DMS153 (cell line): ENCODE data around the gene N4BP3.
A peak's percentile ranks its signal among the peaks of the same experiment; 100 is the strongest.

Source experiments
- DNase-seq: peaks from one replicate; lab custom pipeline; 2025; lab: John Stamatoyannopoulos, UW

Gene N4BP3

GRCh38 chr5:178098685-178099084, 14.6 kb upstream of the N4BP3 start:
- DNase-seq = no peak

GRCh38 chr5:178103612-178104011, 9.7 kb upstream of the N4BP3 start:
- no peak for DNase-seq

GRCh38 chr5:178104492-178104891, 8.8 kb upstream of the N4BP3 start:
- no peak for DNase-seq

- no peak for DNase-seq
Measured at GRCh38 chr5:178106086-178106485, 7.2 kb upstream of the N4BP3 start.

- DNase-seq = no peak
Measured at GRCh38 chr5:178106556-178107239, 6.6 kb upstream of the N4BP3 start.

GRCh38 chr5:178107756-178108310, 5.5 kb upstream of the N4BP3 start:
- DNase-seq = no peak

- no peak for DNase-seq
Measured at GRCh38 chr5:178108446-178108845, 4.9 kb upstream of the N4BP3 start.

GRCh38 chr5:178108966-178109365, 4.4 kb upstream of the N4BP3 start:
- no peak for DNase-seq

GRCh38 chr5:178110511-178110910, 2.8 kb upstream of the N4BP3 start:
- DNase-seq = no peak

- DNase-seq = no peak
Measured at GRCh38 chr5:178111925-178112324, 1.4 kb upstream of the N4BP3 start.

- no peak for DNase-seq
Measured at GRCh38 chr5:178112545-178112944, 787 bp upstream of the N4BP3 start.

- DNase-seq = no peak
Measured at GRCh38 chr5:178113841-178114324, 551 bp downstream of the N4BP3 start.

- no peak for DNase-seq
Measured at GRCh38 chr5:178114325-178115135, 1.2 kb downstream of the N4BP3 start.

- no peak for DNase-seq
Measured at GRCh38 chr5:178115136-178115813, 1.9 kb downstream of the N4BP3 start.

- DNase-seq = no peak
Measured at GRCh38 chr5:178115814-178116142, 2.4 kb downstream of the N4BP3 start.

- DNase-seq = no peak
Measured at GRCh38 chr5:178116143-178116885, 3.0 kb downstream of the N4BP3 start.

GRCh38 chr5:178117923-178118701, 4.8 kb downstream of the N4BP3 start:
- DNase-seq = no peak

GRCh38 chr5:178119915-178120606, 6.7 kb downstream of the N4BP3 start:
- no peak for DNase-seq

- peak; percentile 73 for DNase-seq
Measured at GRCh38 chr5:178120607-178121357, 7.5 kb downstream of the N4BP3 start.
